Lung (tissue), 12 donors: ENCODE data around the gene KIF14. TPM values are rescaled to one million over a fixed set of nuclear protein-coding genes. Genes with fewer than 3 reads are reported as not detected.
A peak's percentile ranks its signal among the peaks of the same experiment; 100 is the strongest.

ENCODE experiments used
- ATAC-seq: fragments of 200-7000 bp; cut with Tn5 transposase; one replicate; pipeline ENCODE4 v1.9.1; 2020; ENCODE audit warnings: moderate number of reproducible peaks; ENCODE audit not compliant: insufficient read depth, low FRiP score
- DNase-seq, 3 donors: peaks; one replicate each; pipeline ENCODE4 v3.0.0-alpha.2; 2013 to 2017
- H3K27ac ChIP-seq, 2 donors: one replicate each; pipeline ENCODE4 v1.5.1; 2013; ENCODE audit warnings: mild to moderate bottlenecking in 2 of 2, moderate library complexity in 2 of 2, control low read depth in 1 of 2, inconsistent platforms in 1 of 2, low read depth in 1 of 2, low read length in 1 of 2
- H3K27me3 ChIP-seq, 3 donors: one replicate each; pipeline ENCODE4 v1.5.1; 2013; ENCODE audit warnings: low read length in 2 of 3; ENCODE audit not compliant: control insufficient read depth in 3 of 3, insufficient read depth in 3 of 3
- H3K36me3 ChIP-seq, 4 donors: one replicate each; pipeline ENCODE4 v1.5.1; 2013; ENCODE audit warnings: low read length in 4 of 4, mild to moderate bottlenecking in 1 of 4, moderate library complexity in 1 of 4; ENCODE audit not compliant: control insufficient read depth in 4 of 4, insufficient read depth in 4 of 4
- H3K4me1 ChIP-seq, 5 donors: one replicate each; pipeline ENCODE4 v1.5.1; 2013; ENCODE audit warnings: low read length in 5 of 5, mild to moderate bottlenecking in 2 of 5, moderate library complexity in 1 of 5; ENCODE audit not compliant: control insufficient read depth in 5 of 5, insufficient read depth in 5 of 5
- H3K4me3 ChIP-seq: one replicate; pipeline ENCODE4 v1.5.1; 2013; ENCODE audit warnings: mild to moderate bottlenecking, control low read depth, moderate library complexity
- H3K9ac ChIP-seq, 2 donors: one replicate each; pipeline ENCODE4 v1.5.1; 2013; ENCODE audit warnings: low read length in 2 of 2, control low read depth in 1 of 2; ENCODE audit not compliant: insufficient read depth in 1 of 2
- H3K9me3 ChIP-seq, 4 donors: one replicate each; pipeline ENCODE4 v1.5.1; 2013; ENCODE audit warnings: low read length in 3 of 4, mild to moderate bottlenecking in 1 of 4, moderate library complexity in 1 of 4; ENCODE audit not compliant: control insufficient read depth in 4 of 4, insufficient read depth in 3 of 4
- CTCF ChIP-seq: IDR thresholded peaks from 2 replicates; pipeline ENCODE4 v1.5.1; 2012; ENCODE audit warnings: mild to moderate bottlenecking; ENCODE audit errors: control extremely low read depth, extremely low read depth
- WGBS, 2 donors: extraction: QIAGEN DNeasy Blood & Tissue Kit; methylation state at CpG; one replicate each; pipeline ENCODE4 v1.1.7; 2013; 5-methylcytosine and 5-hydroxymethylcytosine counted together
- polyA plus RNA-seq, 2 donors: library from polyadenylated mRNA; stranded (reverse); fragments of 200-250 nt; gene quantifications; one replicate each; pipeline ENCODE4 v1.2.1, GENCODE V29; 2013
- total RNA-seq, 2 donors: library from RNA; depleted of rRNA in 1 of 2; stranded (reverse); fragments of >200 nt in 1 of 2; gene quantifications; one replicate each; pipeline ENCODE4 v1.2.1, GENCODE V29; 2014 to 2021
- donor health status: control.
- donor health status: control.
- donor health status: Bipolar disorder and iron deficiency.
- donor health status: healthy.
- donor health status: DM: yes; HTN: yes; CAD: no.

KIF14 gene
- total and polyA plus RNA-seq, 4 donors, result 0.16 to 2.5 (median 0.32) TPM

DNA sequence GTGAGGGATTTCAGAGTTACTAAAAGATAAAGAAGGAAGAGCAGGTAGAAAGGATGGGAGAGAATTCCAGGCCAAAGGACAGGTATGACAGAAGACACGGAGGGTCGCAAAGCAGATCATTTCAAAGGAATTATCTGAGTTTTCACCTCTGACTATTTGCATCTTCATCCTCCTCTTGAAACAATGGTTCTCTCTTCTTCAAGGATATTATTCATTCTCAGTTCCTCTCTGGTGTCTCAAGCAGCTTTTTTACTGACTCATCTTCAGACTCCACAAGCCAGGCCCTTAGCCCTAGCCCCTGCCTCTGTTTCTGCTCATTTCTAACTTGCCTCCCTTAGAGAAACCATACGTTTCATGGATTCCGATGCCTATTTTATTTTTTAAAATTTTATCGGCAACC is 34.1 kb upstream of the KIF14 start:
- no peak overlapping the region for H3K4me3 ChIP-seq
- no peak for TF ChIP-seq CTCF
- H3K9ac ChIP-seq, result no peak overlapping the region
- H3K9me3 ChIP-seq, result no peaks in the 10 kb centered on the region
- no peak for ATAC-seq
- DNase-seq, result no peak
- no peak overlapping the region for H3K27ac ChIP-seq
- no peaks in the 10 kb centered on the region for H3K27me3 ChIP-seq
- no peaks in the 10 kb centered on the region for H3K4me1 ChIP-seq
- 94 to 95% methylated on average over 5 of the region's 5 CpGs for WGBS, 2 donors
- H3K36me3 ChIP-seq, result peaks cover 14 to 27% (median 16%) of the 10 kb centered on the region in 4 donors

DNA sequence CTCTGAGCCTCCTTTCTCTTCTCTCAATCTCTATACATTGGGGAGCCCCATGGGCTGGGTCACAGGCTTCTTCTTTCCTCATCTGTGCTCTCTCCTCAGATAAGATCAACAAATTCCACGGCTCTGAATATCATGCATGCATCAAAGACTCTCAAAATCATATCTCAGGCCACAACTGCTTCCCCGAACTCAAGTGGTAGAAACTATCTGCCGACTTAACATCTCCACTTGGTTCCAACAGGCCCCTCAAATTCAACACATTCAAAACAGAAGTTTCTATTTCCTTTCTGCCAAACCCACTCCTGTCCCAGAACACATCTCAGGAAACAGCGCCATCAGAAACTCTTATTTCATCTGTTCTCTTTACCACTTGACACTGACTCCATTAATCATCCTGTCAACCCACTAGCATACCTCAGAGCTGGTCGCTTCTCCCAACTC is 32.5 kb upstream of the KIF14 start:
- DNase-seq, result no peak
- WGBS, 2 donors, result 42 to 62% methylated on average over 5 of the region's 5 CpGs
- H3K9ac ChIP-seq, result no peak overlapping the region
- H3K27ac ChIP-seq, result no peak overlapping the region
- H3K27me3 ChIP-seq, result no peaks in the 10 kb centered on the region
- no peak overlapping the region for H3K4me3 ChIP-seq
- H3K36me3 ChIP-seq, result peaks cover 9 to 26% (median 15%) of the 10 kb centered on the region in 4 donors
- TF ChIP-seq CTCF, result no peak
- H3K4me1 ChIP-seq, result no peaks in the 10 kb centered on the region
- no peak for ATAC-seq
- H3K9me3 ChIP-seq, result no peaks in the 10 kb centered on the region

DNA sequence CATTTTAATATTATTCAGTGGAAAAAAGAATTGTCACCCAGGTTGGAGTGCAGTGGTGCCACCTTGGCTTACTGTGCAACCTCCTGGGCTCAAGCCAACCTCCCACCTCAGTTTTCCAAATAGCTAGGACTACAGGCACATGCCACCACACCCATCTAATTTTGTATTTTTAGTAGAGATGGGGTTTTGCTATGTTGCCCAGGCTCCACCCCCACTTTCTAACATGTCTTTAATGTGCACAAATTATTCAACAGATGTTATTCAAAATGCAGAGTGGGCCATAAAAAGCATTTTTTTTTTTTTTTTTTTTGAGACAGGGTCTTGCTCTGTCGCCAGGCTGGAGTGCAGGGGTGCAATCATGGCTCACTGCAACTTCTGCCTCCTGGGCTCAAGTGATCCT is 31.8 kb upstream of the KIF14 start:
- no peak for TF ChIP-seq CTCF
- no peak overlapping the region for H3K4me3 ChIP-seq
- WGBS, 2 donors, result 89 to 96% methylated on average over 1 of the region's 1 CpG
- no peak overlapping the region for H3K9ac ChIP-seq
- DNase-seq, result no peak
- ATAC-seq, result no peak
- no peaks in the 10 kb centered on the region for H3K27me3 ChIP-seq
- no peaks in the 10 kb centered on the region for H3K4me1 ChIP-seq
- H3K36me3 ChIP-seq, result peaks cover 5 to 21% (median 13%) of the 10 kb centered on the region in 4 donors
- H3K9me3 ChIP-seq, result no peaks in the 10 kb centered on the region
- H3K27ac ChIP-seq, result no peak overlapping the region

DNA sequence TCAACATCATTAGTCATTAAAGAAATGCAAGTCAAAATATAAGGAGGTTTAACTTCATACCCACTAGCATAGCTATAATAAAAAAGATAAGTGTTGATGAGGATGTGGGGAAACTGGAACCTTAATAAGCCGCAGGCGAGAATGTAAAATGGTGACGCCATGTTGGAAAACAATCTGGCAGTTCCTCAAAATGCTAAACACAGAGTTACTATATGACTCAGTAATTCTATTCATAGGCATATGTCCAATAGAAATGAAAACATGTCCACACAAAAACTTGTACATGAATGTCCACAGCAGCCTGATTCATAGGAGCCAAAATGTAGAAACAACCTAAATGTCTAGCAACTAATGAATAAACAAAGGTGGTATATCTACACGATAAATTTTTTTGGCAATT is 26.0 kb upstream of the KIF14 start:
- Histone ChIP-seq H3K4me3 (no peak overlapping the region), H3K36me3 (peaks cover 5 to 14% (median 12%) of the 10 kb centered on the region in 4 donors), H3K4me1 (peaks cover 0 to 2% (median 0%) of the 10 kb centered on the region in 5 donors), H3K27me3 (no peaks in the 10 kb centered on the region), H3K9ac (no peak overlapping the region), H3K9me3 (no peaks in the 10 kb centered on the region), H3K27ac (no peak overlapping the region)
- TF ChIP-seq CTCF, result no peak
- DNase-seq (no peak), ATAC-seq (peak; percentile 19)
- WGBS, 2 donors, result 91 to 92% methylated on average over 4 of the region's 4 CpGs
